Measurements from ENCODE around the gene BDH1. TPM values are rescaled to one million over a fixed set of nuclear protein-coding genes. Genes with fewer than 3 reads are reported as not detected.
"Not testable (repeated sequence)": the region's sequence is repeated elsewhere in the genome, so short reads cannot be mapped to it uniquely, and the experiment has no call there.

Gene BDH1, protein sequence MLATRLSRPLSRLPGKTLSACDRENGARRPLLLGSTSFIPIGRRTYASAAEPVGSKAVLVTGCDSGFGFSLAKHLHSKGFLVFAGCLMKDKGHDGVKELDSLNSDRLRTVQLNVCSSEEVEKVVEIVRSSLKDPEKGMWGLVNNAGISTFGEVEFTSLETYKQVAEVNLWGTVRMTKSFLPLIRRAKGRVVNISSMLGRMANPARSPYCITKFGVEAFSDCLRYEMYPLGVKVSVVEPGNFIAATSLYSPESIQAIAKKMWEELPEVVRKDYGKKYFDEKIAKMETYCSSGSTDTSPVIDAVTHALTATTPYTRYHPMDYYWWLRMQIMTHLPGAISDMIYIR
- total RNA-seq, result 10 to 100 TPM in 2 of 8 experiments, 1 to 10 TPM in 6; 3.3 to 55.6 (median 4.3) TPM

DNA sequence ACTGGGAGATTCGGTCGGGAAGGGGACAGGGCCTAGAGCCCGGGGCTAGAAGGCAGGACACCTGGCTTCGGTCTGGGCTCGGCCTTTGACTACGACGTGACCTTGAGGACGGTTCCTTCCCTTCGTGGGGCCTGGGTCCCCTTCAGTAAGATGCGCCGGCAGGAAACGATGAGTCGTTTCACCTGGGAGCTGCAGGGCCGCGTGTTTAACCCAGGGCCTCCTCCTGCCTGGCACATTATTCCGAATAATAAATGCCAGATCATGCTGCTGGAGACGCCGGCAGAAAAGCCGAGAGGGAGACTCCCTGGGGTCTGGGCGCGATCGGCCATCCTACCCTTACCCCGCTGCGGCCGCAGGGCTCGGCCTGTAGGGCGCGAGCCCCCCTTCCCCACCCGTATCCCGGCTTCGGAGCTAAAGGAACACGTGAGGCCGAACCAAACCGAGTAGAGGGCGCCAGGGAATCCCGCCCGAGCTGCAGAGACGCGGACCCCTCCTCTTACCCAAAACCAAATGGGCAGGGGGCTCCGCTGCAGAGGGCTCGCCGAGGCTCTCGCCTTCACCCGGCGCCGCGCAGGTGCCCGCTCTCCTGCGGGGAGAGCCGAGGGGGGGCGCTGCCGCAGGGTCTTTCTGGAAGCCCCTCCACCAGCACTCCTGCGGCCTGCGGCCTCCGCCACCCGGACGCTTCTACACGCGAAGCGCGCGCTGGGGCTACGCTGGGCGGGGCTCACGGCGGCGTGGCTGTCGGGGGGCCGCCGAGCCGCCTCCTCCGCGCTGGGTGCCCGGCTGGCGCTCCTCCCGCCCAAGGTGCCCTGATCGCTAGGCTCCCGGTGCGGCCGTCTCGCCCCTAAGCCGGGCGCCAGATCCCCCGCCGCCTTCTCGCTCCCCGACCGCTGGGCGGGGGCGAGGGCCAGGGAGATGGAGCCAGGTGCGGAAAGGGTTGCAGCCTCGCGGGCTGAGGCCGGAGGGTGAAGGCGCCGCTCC lies at the start of gene BDH1:
BDH1 (minus strand) TSS at position 688 of the 981 bp plus-strand sequence. CDS start 9,525 bp downstream, outside the sequence.
- Histone ChIP-seq H3K27ac (peak within 1 kb of the TSS; percentile 56 to 64), H3K4me1 (replicated peaks in 1 of 2) (peaks cover 8 to 12% of the 10 kb centered on the region in 2 donors), H3K4me3 (peak within 1 kb of the TSS; percentile 66 to 74 (median 72))
- peak; percentile 0 to 27 (median 2) for ATAC-seq (replicated peaks in 6 of 8)
- WGBS, 10 experiments, result 0 to 14% (median 0%) methylated on average over 1 to 8 of the region's 96 CpGs; no CpG with 5 or more reads in 5 of the 10 experiments
- in situ Hi-C loops (cut with MboI; ENCODE audit: low pct_unique_long_range_greater_than_20kb in 2 of 9, low sequenced_read_pairs in 9 of 9, unreplicated experiment in 9 of 9), result no loop called here

DNA sequence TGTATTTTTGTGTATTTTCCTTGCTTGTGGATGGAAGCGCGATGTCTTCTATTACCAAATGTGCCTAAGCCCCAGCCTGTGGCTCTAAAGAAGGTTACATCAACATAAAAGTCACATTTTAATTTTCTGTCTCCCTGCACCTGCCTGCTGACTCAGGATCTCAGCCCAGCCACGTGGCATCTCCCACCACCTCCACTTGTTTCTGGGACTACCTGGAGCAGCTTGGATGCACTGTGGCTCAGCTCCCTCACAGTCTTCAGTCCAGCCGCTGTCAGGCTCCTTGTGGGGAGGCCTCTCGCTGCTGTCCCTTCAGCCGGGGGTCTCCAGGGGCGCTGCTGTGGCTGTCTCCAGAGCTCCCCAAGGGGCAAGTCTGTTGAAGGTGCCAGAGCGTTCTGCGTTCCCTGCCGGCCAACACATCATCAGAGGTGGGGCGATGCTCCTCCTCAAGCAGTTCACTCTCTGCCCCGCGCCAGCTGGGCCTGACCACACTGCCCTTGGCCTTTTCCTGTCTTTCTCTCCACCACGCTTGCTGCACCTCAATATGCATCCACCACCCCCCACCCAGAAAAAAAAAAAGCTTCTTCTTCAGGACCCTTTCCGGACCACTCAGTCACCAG lies 47.7 kb upstream of the BDH1 start:
- in situ Hi-C loops (cut with MboI; ENCODE audit: low pct_unique_long_range_greater_than_20kb in 2 of 9, low sequenced_read_pairs in 9 of 9, unreplicated experiment in 9 of 9), result no loop called here
- H3K27ac ChIP-seq, result no peak overlapping the region
- no peak for ATAC-seq (replicated peaks in 6 of 8)
- H3K4me1 ChIP-seq (replicated peaks in 1 of 2), result peaks cover 0 to 9% of the 10 kb centered on the region in 2 donors
- 80 to 100% (median 94%) methylated on average over 2 to 14 of the region's 15 CpGs for WGBS, 10 experiments
- H3K4me3 ChIP-seq, result no peak overlapping the region

DNA sequence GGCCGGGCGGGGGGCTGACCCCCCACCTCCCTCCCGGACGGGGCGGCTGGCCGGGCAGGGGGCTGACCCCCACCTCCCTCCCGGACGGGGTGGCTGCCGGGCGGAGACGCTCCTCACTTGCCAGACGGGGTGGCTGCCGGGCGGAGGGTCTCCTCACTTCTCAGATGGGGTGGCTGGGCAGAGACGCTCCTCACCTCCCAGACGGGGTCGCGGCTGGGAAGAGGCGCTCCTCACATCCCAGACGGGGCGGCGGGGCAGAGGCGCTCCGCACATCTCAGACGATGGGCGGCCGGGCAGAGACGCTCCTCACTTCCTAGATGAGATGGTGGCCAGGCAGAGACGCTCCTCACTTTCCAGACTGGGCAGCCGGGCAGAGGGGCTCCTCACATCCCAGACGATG lies 46.6 kb upstream of the BDH1 start:
- ATAC-seq (replicated peaks in 6 of 8); in situ Hi-C loops (cut with MboI; ENCODE audit: low pct_unique_long_range_greater_than_20kb in 2 of 9, low sequenced_read_pairs in 9 of 9, unreplicated experiment in 9 of 9); H3K4me3 ChIP-seq; H3K27ac ChIP-seq; H3K4me1 ChIP-seq (replicated peaks in 1 of 2): not testable (repeated sequence)
- no CpG with 5 or more reads among the region's 31 CpGs for WGBS, 10 experiments

DNA sequence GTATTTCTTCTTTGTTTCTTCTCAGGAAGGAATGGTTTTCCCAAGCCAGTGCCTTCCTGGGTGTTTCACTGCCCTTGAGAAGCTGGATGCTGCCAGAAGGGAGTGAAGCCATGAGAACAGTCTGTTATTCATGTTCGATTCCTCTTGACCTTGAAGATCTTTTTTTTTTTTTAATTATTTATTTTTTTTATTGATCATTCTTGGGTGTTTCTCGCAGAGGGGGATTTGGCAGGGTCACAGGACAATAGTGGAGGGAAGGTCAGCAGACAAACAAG lies 45.7 kb upstream of the BDH1 start:
- H3K27ac ChIP-seq; in situ Hi-C loops (cut with MboI; ENCODE audit: low pct_unique_long_range_greater_than_20kb in 2 of 9, low sequenced_read_pairs in 9 of 9, unreplicated experiment in 9 of 9); H3K4me1 ChIP-seq (replicated peaks in 1 of 2); H3K4me3 ChIP-seq; ATAC-seq (replicated peaks in 6 of 8): not testable (repeated sequence)
- WGBS, 10 experiments, result 11 to 100% (median 80%) methylated on average over 1 to 2 of the region's 2 CpGs; no CpG with 5 or more reads in 1 of the 10 experiments

DNA sequence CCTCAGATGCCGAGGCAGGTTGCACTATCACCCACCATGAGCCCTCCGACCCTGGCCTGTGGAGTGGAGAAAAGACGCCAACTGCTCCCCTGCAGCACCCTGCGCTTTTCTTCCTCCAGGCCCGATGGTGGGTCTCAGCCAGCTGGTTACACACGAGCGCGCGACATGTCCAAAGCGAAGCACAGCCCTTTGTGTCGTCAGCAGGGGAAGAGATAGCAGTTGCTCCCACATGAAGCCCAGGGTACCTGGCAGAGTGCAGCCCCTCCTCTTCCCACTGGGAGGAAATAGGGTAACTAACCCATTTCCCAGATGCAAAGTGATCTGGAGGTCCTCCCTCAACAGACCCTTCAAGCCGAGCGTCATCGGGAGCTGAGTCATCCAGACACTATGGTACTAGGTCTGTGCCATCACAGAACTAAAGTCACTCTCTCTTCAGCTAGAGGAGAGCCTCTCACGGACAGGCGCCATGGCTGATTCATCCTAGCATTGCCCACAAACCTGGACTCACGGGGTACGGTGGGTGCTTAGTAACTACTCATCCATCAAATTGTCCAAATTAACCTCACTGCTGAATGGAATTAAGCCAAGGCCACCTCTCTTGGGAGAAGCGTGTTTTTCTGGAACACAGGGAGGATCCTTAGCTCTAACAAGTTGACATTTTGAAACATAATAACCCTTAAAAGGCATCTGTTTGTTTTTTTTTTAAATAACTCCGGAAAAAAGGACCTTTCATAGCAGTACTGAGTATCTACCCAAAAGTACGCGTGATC lies 45.2 kb upstream of the BDH1 start:
- in situ Hi-C loops (cut with MboI; ENCODE audit: low pct_unique_long_range_greater_than_20kb in 2 of 9, low sequenced_read_pairs in 9 of 9, unreplicated experiment in 9 of 9), result no loop called here
- Histone ChIP-seq H3K27ac (no peak overlapping the region), H3K4me3 (no peak overlapping the region), H3K4me1 (replicated peaks in 1 of 2) (peaks cover 0 to 9% of the 10 kb centered on the region in 2 donors)
- WGBS, 10 experiments, result 58 to 100% (median 94%) methylated on average over 1 to 13 of the region's 22 CpGs
- no peak for ATAC-seq (replicated peaks in 6 of 8)

DNA sequence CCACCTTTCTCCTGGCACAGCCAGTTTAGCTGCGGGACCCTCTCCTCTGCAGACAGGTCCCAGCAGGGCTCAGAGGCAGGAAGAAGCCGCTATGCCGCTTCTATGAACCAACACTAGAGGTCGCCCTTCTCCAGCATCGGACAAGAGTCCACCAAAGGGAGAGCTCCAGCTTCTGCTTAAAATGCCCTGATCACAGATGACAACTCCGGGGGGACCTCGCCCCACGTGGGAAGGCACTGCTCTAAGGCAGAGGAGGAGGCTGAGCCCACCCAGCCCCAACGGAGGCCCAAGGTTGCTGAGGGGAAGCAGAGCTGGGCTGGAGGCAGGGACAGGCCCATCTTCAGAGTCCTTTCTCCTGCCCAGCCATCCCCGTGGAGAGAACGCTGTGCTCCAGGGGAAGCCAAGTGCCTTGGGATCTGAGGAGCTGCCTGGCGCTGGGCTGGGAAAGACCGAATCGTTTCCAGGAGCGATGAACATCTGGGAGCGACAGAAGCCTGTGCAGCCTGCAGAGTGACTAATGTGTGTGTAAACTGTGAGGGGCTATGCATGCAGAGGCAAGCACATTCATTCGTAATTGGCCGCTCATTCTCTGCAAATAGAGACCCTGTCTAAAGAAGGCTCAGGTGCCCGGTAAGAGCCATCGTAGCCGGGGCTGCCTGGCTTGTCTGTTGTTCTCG lies 43.5 kb upstream of the BDH1 start:
- H3K27ac ChIP-seq, result peak overlapping the region in 1 of 2 donors; percentile 2
- peak; percentile 90 to 99 (median 94) for ATAC-seq (replicated peaks in 6 of 8)
- no peak overlapping the region for H3K4me3 ChIP-seq
- peaks cover 0 to 9% of the 10 kb centered on the region in 2 donors for H3K4me1 ChIP-seq (replicated peaks in 1 of 2)
- in situ Hi-C loops (cut with MboI; ENCODE audit: low pct_unique_long_range_greater_than_20kb in 2 of 9, low sequenced_read_pairs in 9 of 9, unreplicated experiment in 9 of 9), result no loop called here
- 0 to 100% (median 15%) methylated on average over 1 to 13 of the region's 22 CpGs; no CpG with 5 or more reads in 2 of the 10 experiments for WGBS, 10 experiments

DNA sequence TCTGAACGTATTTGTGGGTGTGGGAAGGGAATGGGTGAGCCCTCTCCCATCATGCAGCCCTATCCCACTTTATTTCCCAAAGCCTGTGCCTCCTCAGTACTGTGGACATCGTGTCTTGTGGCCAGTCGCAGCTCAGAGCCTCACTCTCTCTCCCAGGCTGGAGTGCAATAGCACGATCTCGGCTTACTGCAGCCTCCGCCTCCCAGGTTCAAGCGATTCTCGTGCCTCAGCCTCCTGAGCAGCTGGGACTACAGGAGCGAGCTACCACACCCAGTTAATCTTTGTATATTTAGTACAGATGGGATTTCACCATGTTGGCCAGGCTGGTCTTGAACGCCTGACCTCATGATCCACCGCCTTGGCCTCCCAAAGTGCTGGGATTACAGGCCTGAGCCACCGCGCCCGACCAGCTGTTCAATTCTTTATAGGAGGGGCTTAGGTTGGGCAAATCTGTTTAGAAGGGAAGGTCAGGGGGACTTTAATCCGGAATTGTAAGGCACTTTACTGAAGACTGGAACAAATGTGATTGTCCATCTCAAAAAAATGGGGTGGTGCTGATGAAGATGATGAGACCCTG lies 42.7 kb upstream of the BDH1 start:
- H3K4me3 ChIP-seq, result no peak overlapping the region
- WGBS, 10 experiments, result 0 to 100% (median 82%) methylated on average over 1 to 12 of the region's 15 CpGs; no CpG with 5 or more reads in 2 of the 10 experiments
- peaks cover 0 to 9% of the 10 kb centered on the region in 2 donors for H3K4me1 ChIP-seq (replicated peaks in 1 of 2)
- H3K27ac ChIP-seq, result no peak overlapping the region
- peak in 4 of 8 experiments; percentile 3 to 55 (median 10) for ATAC-seq (replicated peaks in 6 of 8)
- in situ Hi-C loops (cut with MboI; ENCODE audit: low pct_unique_long_range_greater_than_20kb in 2 of 9, low sequenced_read_pairs in 9 of 9, unreplicated experiment in 9 of 9), result no loop called here

DNA sequence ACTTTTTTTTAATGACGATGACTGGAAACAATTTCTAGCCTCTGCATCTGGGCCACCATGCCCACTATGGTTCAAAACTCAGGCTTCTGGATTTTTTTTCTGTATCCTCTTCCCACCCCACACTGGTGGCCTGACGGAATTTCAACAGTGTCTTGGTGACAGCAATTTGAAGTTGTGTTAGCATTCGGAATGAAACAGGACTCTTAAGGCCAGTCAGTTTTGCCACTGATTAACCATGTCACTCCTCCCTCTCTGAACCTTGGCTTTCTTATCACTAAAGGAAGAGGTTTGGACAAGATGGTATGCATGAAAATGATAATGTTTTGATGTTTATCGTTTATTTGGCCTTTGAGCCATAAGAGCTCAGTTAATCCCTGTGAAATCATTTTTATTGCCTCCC lies 41.6 kb upstream of the BDH1 start:
- in situ Hi-C loops (cut with MboI; ENCODE audit: low pct_unique_long_range_greater_than_20kb in 2 of 9, low sequenced_read_pairs in 9 of 9, unreplicated experiment in 9 of 9), result no loop called here
- Histone ChIP-seq H3K4me1 (replicated peaks in 1 of 2) (peaks cover 0 to 9% of the 10 kb centered on the region in 2 donors), H3K27ac (no peak overlapping the region), H3K4me3 (no peak overlapping the region)
- 23 to 100% (median 70%) methylated on average over 1 to 4 of the region's 4 CpGs for WGBS, 10 experiments
- no peak for ATAC-seq (replicated peaks in 6 of 8)

DNA sequence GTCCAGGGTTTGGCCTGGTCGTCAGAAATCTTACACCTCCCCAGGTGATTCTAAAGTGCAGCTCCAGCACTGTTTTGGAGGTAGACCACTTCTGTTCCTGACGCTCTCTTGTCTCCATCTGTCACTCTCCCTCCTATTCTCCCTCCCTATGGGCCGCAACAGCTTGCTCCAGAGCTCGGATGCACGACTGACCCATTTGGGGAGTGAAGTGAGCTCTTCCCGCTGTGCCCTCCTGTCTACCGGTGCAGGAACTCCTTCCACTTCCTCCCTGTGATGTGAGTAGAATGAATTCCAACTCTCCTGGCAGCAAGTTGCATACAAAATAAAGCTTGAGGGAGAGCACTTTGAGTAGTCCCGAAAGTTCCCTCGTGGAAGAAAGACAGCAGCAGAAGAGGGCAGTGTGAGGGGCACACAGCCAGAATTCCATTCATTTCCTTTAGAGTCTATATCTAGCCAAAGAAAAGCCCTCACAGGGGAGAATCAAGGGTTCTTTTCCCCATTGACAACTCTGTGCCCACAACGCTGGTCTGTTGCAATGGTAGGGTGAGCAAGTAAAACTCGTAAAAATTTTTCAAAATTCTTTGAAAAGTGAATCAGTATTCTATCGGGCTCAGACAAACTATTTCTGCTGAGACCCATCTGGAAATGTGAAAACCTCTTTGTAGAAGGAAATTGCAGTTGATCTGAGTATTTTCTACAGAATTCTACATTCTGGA lies 39.9 kb upstream of the BDH1 start:
- no peak overlapping the region for H3K4me3 ChIP-seq
- in situ Hi-C loops (cut with MboI; ENCODE audit: low pct_unique_long_range_greater_than_20kb in 2 of 9, low sequenced_read_pairs in 9 of 9, unreplicated experiment in 9 of 9), result no loop called here
- ATAC-seq (replicated peaks in 6 of 8), result no peak
- H3K27ac ChIP-seq, result no peak overlapping the region
- 0 to 100% (median 69%) methylated on average over 1 to 12 of the region's 12 CpGs; no CpG with 5 or more reads in 1 of the 10 experiments for WGBS, 10 experiments
- H3K4me1 ChIP-seq (replicated peaks in 1 of 2), result peaks cover 0 to 5% of the 10 kb centered on the region in 2 donors

DNA sequence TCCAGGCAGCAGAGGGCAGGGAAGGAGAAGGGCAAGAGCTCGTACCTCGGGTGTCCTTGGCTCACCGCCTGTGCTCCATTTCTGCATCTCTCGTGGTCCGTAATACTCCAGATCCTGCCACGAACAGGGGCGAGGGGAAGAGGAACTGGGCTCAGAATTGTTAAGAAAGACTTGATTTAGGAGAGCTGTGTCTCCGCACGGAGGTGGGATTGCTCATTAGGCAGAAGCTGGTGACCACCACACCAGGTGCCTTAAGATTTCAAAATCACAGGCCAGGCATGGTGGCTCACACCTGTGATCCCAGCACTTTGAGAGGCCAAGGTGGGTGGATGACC lies 37.2 kb upstream of the BDH1 start:
- no peaks in the 10 kb centered on the region for H3K4me1 ChIP-seq (replicated peaks in 1 of 2)
- in situ Hi-C loops (cut with MboI; ENCODE audit: low pct_unique_long_range_greater_than_20kb in 2 of 9, low sequenced_read_pairs in 9 of 9, unreplicated experiment in 9 of 9), result no loop called here
- H3K27ac ChIP-seq, result no peak overlapping the region
- WGBS, 10 experiments, result 60 to 100% (median 89%) methylated on average over 1 to 6 of the region's 9 CpGs; no CpG with 5 or more reads in 6 of the 10 experiments
- ATAC-seq (replicated peaks in 6 of 8), result no peak
- H3K4me3 ChIP-seq, result no peak overlapping the region

DNA sequence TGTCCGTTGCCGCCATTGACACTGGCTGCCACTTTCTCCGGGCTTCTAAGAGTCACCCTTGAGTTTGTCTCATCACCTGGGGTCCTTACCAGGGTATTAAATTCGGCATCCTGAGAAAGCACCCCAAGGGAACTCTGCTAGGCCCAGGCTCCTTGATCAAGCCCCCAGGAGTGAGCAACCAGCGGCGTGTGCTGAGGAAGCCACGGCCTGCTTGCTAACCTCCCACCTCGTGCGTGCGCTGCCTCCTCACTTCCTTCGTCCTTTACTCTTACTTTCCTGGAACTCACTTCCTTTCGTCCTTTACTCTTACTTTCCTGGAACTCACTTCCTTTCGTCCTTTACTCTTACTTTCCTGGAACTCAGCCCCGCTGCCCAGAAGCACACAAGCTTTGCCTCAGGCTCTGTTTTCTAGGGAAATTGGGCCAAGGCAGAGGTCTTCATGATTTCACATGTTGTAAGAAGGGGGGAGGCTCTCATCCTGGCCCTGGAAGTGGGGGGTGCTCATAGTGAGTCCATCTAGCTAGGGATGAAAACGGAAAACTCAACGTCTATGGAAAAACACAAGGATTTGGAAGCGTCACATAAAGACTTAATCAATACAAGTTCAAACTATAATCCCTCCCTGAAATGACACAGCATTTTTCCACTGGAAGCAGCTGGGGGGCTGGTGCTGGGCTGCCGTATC lies 36.7 kb upstream of the BDH1 start:
- H3K27ac ChIP-seq, result no peak overlapping the region
- H3K4me1 ChIP-seq (replicated peaks in 1 of 2), result no peaks in the 10 kb centered on the region
- H3K4me3 ChIP-seq, result no peak overlapping the region
- ATAC-seq (replicated peaks in 6 of 8), result no peak
- 0 to 100% (median 94%) methylated on average over 1 to 13 of the region's 18 CpGs; no CpG with 5 or more reads in 1 of the 10 experiments for WGBS, 10 experiments
- in situ Hi-C loops (cut with MboI; ENCODE audit: low pct_unique_long_range_greater_than_20kb in 2 of 9, low sequenced_read_pairs in 9 of 9, unreplicated experiment in 9 of 9), result no loop called here

All from motor neuron (in vitro differentiated cells).